ENCODE measurements around the gene ADI1.

Gene ADI1

GRCh38 chr2:3488061-3488531 lies 31.2 kb downstream of the ADI1 start:
- TF ChIP-seq JUND (IDR thresholded peaks at IDR 0.05; ENCODE audit: low read depth), result no peak
- in situ Hi-C loops (cut with HindIII; ENCODE audit: low pct_unique_long_range_greater_than_20kb, low sequenced_read_pairs), result no loop called here
- DNase-seq (ENCODE audit: low read depth in 1 of 2, low spot score in 1 of 2), result no peak

GRCh38 chr2:3487432-3487831 lies 31.9 kb downstream of the ADI1 start:
- DNase-seq (ENCODE audit: low read depth in 1 of 2, low spot score in 1 of 2), result no peak
- in situ Hi-C loops (cut with HindIII; ENCODE audit: low pct_unique_long_range_greater_than_20kb, low sequenced_read_pairs), result no loop called here
- TF ChIP-seq JUND (IDR thresholded peaks at IDR 0.05; ENCODE audit: low read depth), result no peak

GRCh38 chr2:3487028-3487425 lies 32.3 kb downstream of the ADI1 start:
- in situ Hi-C loops (cut with HindIII; ENCODE audit: low pct_unique_long_range_greater_than_20kb, low sequenced_read_pairs), result no loop called here
- TF ChIP-seq JUND (IDR thresholded peaks at IDR 0.05; ENCODE audit: low read depth), result no peak
- DNase-seq (ENCODE audit: low read depth in 1 of 2, low spot score in 1 of 2), result no peak

- no peak for TF ChIP-seq JUND (IDR thresholded peaks at IDR 0.05; ENCODE audit: low read depth)
- in situ Hi-C loops (cut with HindIII; ENCODE audit: low pct_unique_long_range_greater_than_20kb, low sequenced_read_pairs), result no loop called here
- no peak for DNase-seq (ENCODE audit: low read depth in 1 of 2, low spot score in 1 of 2)
Observed at GRCh38 chr2:3486047-3487027, 33.0 kb downstream of the ADI1 start.

- no peak for TF ChIP-seq JUND (IDR thresholded peaks at IDR 0.05; ENCODE audit: low read depth)
- in situ Hi-C loops (cut with HindIII; ENCODE audit: low pct_unique_long_range_greater_than_20kb, low sequenced_read_pairs), result no loop called here
- no peak for DNase-seq (ENCODE audit: low read depth in 1 of 2, low spot score in 1 of 2)
Observed at GRCh38 chr2:3485166-3485565, 34.2 kb downstream of the ADI1 start.

GRCh38 chr2:3483986-3484960 lies 35.1 kb downstream of the ADI1 start:
- in situ Hi-C loops (cut with HindIII; ENCODE audit: low pct_unique_long_range_greater_than_20kb, low sequenced_read_pairs), result no loop called here
- DNase-seq (ENCODE audit: low read depth in 1 of 2, low spot score in 1 of 2), result no peak
- no peak for TF ChIP-seq JUND (IDR thresholded peaks at IDR 0.05; ENCODE audit: low read depth)

GRCh38 chr2:3483227-3483985 lies 35.9 kb downstream of the ADI1 start:
- TF ChIP-seq JUND (IDR thresholded peaks at IDR 0.05; ENCODE audit: low read depth), result no peak
- peak; percentile 27 to 51 for DNase-seq (ENCODE audit: low read depth in 1 of 2, low spot score in 1 of 2)
- in situ Hi-C loops (cut with HindIII; ENCODE audit: low pct_unique_long_range_greater_than_20kb, low sequenced_read_pairs), result no loop called here

GRCh38 chr2:3482363-3482821 lies 36.9 kb downstream of the ADI1 start:
- in situ Hi-C loops (cut with HindIII; ENCODE audit: low pct_unique_long_range_greater_than_20kb, low sequenced_read_pairs), result no loop called here
- TF ChIP-seq JUND (IDR thresholded peaks at IDR 0.05; ENCODE audit: low read depth), result no peak
- no peak for DNase-seq (ENCODE audit: low read depth in 1 of 2, low spot score in 1 of 2)

GRCh38 chr2:3481736-3482362 lies 37.5 kb downstream of the ADI1 start:
- in situ Hi-C loops (cut with HindIII; ENCODE audit: low pct_unique_long_range_greater_than_20kb, low sequenced_read_pairs), result no loop called here
- no peak for DNase-seq (ENCODE audit: low read depth in 1 of 2, low spot score in 1 of 2)
- no peak for TF ChIP-seq JUND (IDR thresholded peaks at IDR 0.05; ENCODE audit: low read depth)

GRCh38 chr2:3481011-3481400 lies 38.3 kb downstream of the ADI1 start:
- DNase-seq (ENCODE audit: low read depth in 1 of 2, low spot score in 1 of 2), result no peak
- TF ChIP-seq JUND (IDR thresholded peaks at IDR 0.05; ENCODE audit: low read depth), result no peak
- in situ Hi-C loops (cut with HindIII; ENCODE audit: low pct_unique_long_range_greater_than_20kb, low sequenced_read_pairs), result no loop called here

GRCh38 chr2:3480352-3481010 lies 38.9 kb downstream of the ADI1 start:
- DNase-seq (ENCODE audit: low read depth in 1 of 2, low spot score in 1 of 2), result no peak
- TF ChIP-seq JUND (IDR thresholded peaks at IDR 0.05; ENCODE audit: low read depth), result no peak
- in situ Hi-C loops (cut with HindIII; ENCODE audit: low pct_unique_long_range_greater_than_20kb, low sequenced_read_pairs), result no loop called here
